DND-41 (cell line): Measurements from ENCODE around the gene TUBAL3.

Source experiments
- CTCF ChIP-seq: IDR thresholded peaks from 2 replicates; pipeline ENCODE4 v1.5.1; 2012; ENCODE audit warnings: borderline replicate concordance, low read length, moderate library complexity, mild to moderate bottlenecking; ENCODE audit not compliant: poor library complexity, severe bottlenecking; ENCODE audit errors: extremely low read depth
- EZH2 ChIP-seq: IDR thresholded peaks from 3 replicates; pipeline ENCODE4 v1.6.1; 2012; ENCODE audit warnings: borderline replicate concordance, low read depth, mild to moderate bottlenecking, moderate library complexity, low read length, inconsistent platforms; ENCODE audit not compliant: severe bottlenecking

- TF ChIP-seq EZH2 (no peak), CTCF (no peak)
These were observed 41.8 kb upstream of the TUBAL3 start for GRCh38 chr10:5446390-5446926.
